GM23338 (cell line): ENCODE results near the gene GRIK1. TPM values are rescaled to one million over a fixed set of nuclear protein-coding genes. Genes with fewer than 3 reads are reported as not detected.

Experiments
- ATAC-seq: fragments of 200-7000 bp; cut with Tn5 transposase; 3 replicates; pipeline ENCODE4 v1.9.1; 2020
- DNase-seq: peaks from one replicate; pipeline ENCODE4 v3.0.0-alpha.2; 2015; ENCODE audit warnings: low spot score
- H2AFZ ChIP-seq: fragments of 200-600 bp; sonication (generic); 2 replicates; pipeline ENCODE4 v1.8.0; 2016; ENCODE audit warnings: antibody characterized with exemption, mild to moderate bottlenecking, moderate library complexity
- H3F3A ChIP-seq: fragments of 200-600 bp; sonication (generic); replicated peaks from 2 replicates; pipeline ENCODE4 v1.8.0; 2017; ENCODE audit warnings: antibody characterized with exemption, mixed run types, low read depth
- H3K27ac ChIP-seq: fragments of 200-600 bp; sonication (generic); 2 replicates; pipeline ENCODE4 v1.6.1; 2016; ENCODE audit warnings: low read depth
- H3K27me3 ChIP-seq: fragments of 200-600 bp; sonication (generic); 2 replicates; pipeline ENCODE4 v1.8.0; 2016; ENCODE audit warnings: mild to moderate bottlenecking, mixed run types, moderate library complexity; ENCODE audit not compliant: insufficient read depth
- H3K36me3 ChIP-seq: fragments of 200-600 bp; sonication (generic); 2 replicates; pipeline ENCODE4 v1.8.0; 2016; ENCODE audit warnings: mild to moderate bottlenecking; ENCODE audit not compliant: insufficient read depth
- H3K4me1 ChIP-seq: fragments of 200-600 bp; sonication (generic); 2 replicates; pipeline ENCODE4 v1.8.0; 2016; ENCODE audit warnings: mild to moderate bottlenecking, moderate library complexity; ENCODE audit not compliant: insufficient read depth
- H3K4me2 ChIP-seq: fragments of 200-600 bp; sonication (generic); 2 replicates; pipeline ENCODE4 v1.7.1; 2017; ENCODE audit warnings: mixed run types
- H3K4me3 ChIP-seq: fragments of 200-600 bp; sonication (generic); 2 replicates; pipeline ENCODE4 v1.6.1; 2016; ENCODE audit warnings: mixed run types
- H3K79me2 ChIP-seq: fragments of 200-600 bp; sonication (generic); replicated peaks from 2 replicates; pipeline ENCODE4 v1.8.0; 2017; ENCODE audit warnings: mild to moderate bottlenecking; ENCODE audit not compliant: insufficient read depth
- H3K9me2 ChIP-seq: fragments of 200-600 bp; sonication (generic); 2 replicates; pipeline ENCODE4 v1.8.0; 2017; ENCODE audit not compliant: insufficient read depth
- H4K20me1 ChIP-seq: fragments of 200-600 bp; sonication (generic); replicated peaks from 2 replicates; pipeline ENCODE4 v1.8.0; 2017; ENCODE audit warnings: mild to moderate bottlenecking; ENCODE audit not compliant: insufficient read depth
- H3K27ac Mint-ChIP-seq: 2 replicates; pipeline ENCODE4 v1.8.0; 2020; ENCODE audit warnings: inconsistent platforms, mild to moderate bottlenecking, moderate library complexity, mixed read lengths
- H3K27me3 Mint-ChIP-seq: 3 replicates; pipeline ENCODE4 v1.8.0; 2022; ENCODE audit warnings: low read depth, mild to moderate bottlenecking, moderate library complexity, mixed read lengths, inconsistent platforms; ENCODE audit not compliant: insufficient read depth, poor library complexity
- H3K36me3 Mint-ChIP-seq: 3 replicates; pipeline ENCODE4 v1.8.0; 2021; ENCODE audit warnings: low read depth, mild to moderate bottlenecking, inconsistent platforms, moderate library complexity, mixed read lengths
- H3K4me1 Mint-ChIP-seq: 3 replicates; pipeline ENCODE4 v1.8.0; 2020; ENCODE audit warnings: mild to moderate bottlenecking, inconsistent platforms, mixed read lengths
- H3K4me3 Mint-ChIP-seq: 3 replicates; pipeline ENCODE4 v1.8.0; 2021; ENCODE audit warnings: moderate library complexity, mild to moderate bottlenecking, inconsistent platforms, mixed read lengths
- H3K9me3 Mint-ChIP-seq: 3 replicates; pipeline ENCODE4 v1.8.0; 2020; ENCODE audit warnings: moderate library complexity, mild to moderate bottlenecking, inconsistent platforms, mixed read lengths
- CREB1 ChIP-seq: fragments of 250-450 bp; sonication (Bioruptor Pico); IDR thresholded peaks from 2 replicates; pipeline ENCODE4 v1.5.0; 2020; ENCODE audit warnings: low read depth, mild to moderate bottlenecking, moderate library complexity
- EZH2 ChIP-seq: fragments of 200-600 bp; sonication (generic); IDR thresholded peaks from one replicate; pipeline ENCODE4 v1.8.0; 2017; ENCODE audit warnings: antibody characterized with exemption, mild to moderate bottlenecking, low read depth; ENCODE audit not compliant: unreplicated experiment
- NANOG ChIP-seq: IDR thresholded peaks from 2 replicates; pipeline ENCODE4 v1.6.1; 2016; ENCODE audit warnings: antibody characterized with exemption, borderline replicate concordance
- POLR2AphosphoS5 ChIP-seq: IDR thresholded peaks from 2 replicates; pipeline ENCODE4 v1.6.1; 2016; ENCODE audit warnings: antibody characterized with exemption, low read depth
- ZNF331 ChIP-seq: fragments of 250-450 bp; sonication (Bioruptor Pico); IDR thresholded peaks from 2 replicates; pipeline ENCODE4 v1.5.0; 2020; ENCODE audit warnings: low read depth, mild to moderate bottlenecking, moderate library complexity
- polyA plus RNA-seq: library from polyadenylated mRNA; unstranded; fragments of >200 nt; fragmentation: Nextera tagmentation; extraction: Ambion mirVana; gene quantifications from 2 replicates; pipeline ENCODE4 v1.2.1, GENCODE V29; 2016
- total RNA-seq: library from RNA; depleted of rRNA; stranded (reverse); fragments of >200 nt; shearing (Covaris generic); gene quantifications from 2 replicates; pipeline ENCODE4 v1.2.3, GENCODE V29; 2014
- TF ChIP-seq, protein P1 (sequence below), 2 experiments: fragments of 200-600 bp in 1 of 2; sonication (generic) in 1 of 2; conservative IDR thresholded peaks; 2 replicates each; pipeline versions ENCODE4 v1.5.1 to v1.6.1; 2016 to 2017; ENCODE audit warnings: antibody characterized with exemption in 2 of 2, low read depth in 2 of 2, mild to moderate bottlenecking in 2 of 2, moderate library complexity in 1 of 2
- TF ChIP-seq, protein P2 (sequence below): IDR thresholded peaks from 2 replicates; pipeline ENCODE4 v1.6.1; 2016; ENCODE audit warnings: antibody characterized with exemption
- TF ChIP-seq, protein P3 (sequence below): fragments of 250-450 bp; sonication (Bioruptor Pico); IDR thresholded peaks from 2 replicates; pipeline ENCODE4 v1.5.0; 2020; ENCODE audit warnings: mild to moderate bottlenecking, moderate library complexity
- TF ChIP-seq, protein P4 (sequence below): IDR thresholded peaks from one replicate; pipeline ENCODE4 v1.6.1; 2018; ENCODE audit warnings: antibody characterized with exemption; ENCODE audit not compliant: unreplicated experiment

Gene GRIK1
- total and polyA plus RNA-seq, 2 experiments from 2014 or later: 0.18 to 0.42 TPM

DNA sequence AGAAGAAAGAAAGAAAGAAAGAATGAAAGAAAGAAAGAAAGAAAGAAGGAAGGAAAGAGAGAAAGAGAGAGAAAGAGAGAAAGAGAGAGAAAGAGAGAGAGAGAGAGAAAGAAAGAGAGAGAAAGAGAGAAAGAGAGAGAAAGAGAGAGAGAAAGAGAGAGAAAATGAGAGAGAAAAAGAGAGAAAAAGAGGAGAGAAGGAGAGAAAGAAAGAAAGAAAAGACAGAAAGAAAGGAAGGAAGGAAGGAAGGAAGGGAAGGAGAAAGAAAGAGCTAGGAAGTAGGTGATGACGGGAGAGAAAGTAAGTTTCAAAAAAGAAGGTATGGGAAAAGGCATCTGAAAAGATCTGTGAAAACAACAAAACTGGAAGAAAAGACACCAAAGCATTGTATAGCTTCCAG, 72.0 kb downstream of the GRIK1 start:
- no peaks in the 10 kb centered on the region for H3K27me3 ChIP-seq

More for the DNA sequence above, 72.0 kb downstream of the GRIK1 start:
- no peak overlapping the region for H3K4me3 ChIP-seq
- H3K79me2 ChIP-seq: no peaks in the 10 kb centered on the region
- H3K27me3 Mint-ChIP-seq: no peaks in the 10 kb centered on the region
- peaks cover 4% of the 10 kb centered on the region; the same call in 1 of the 3 replicates for H3K9me3 Mint-ChIP-seq
- no peak overlapping the region for H3K27ac Mint-ChIP-seq
- no peak overlapping the region for H3K4me3 Mint-ChIP-seq
- H2AFZ ChIP-seq: no peak overlapping the region
- TF ChIP-seq CREB1: no peak
- TF ChIP-seq, protein P1, sequence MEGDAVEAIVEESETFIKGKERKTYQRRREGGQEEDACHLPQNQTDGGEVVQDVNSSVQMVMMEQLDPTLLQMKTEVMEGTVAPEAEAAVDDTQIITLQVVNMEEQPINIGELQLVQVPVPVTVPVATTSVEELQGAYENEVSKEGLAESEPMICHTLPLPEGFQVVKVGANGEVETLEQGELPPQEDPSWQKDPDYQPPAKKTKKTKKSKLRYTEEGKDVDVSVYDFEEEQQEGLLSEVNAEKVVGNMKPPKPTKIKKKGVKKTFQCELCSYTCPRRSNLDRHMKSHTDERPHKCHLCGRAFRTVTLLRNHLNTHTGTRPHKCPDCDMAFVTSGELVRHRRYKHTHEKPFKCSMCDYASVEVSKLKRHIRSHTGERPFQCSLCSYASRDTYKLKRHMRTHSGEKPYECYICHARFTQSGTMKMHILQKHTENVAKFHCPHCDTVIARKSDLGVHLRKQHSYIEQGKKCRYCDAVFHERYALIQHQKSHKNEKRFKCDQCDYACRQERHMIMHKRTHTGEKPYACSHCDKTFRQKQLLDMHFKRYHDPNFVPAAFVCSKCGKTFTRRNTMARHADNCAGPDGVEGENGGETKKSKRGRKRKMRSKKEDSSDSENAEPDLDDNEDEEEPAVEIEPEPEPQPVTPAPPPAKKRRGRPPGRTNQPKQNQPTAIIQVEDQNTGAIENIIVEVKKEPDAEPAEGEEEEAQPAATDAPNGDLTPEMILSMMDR (conservative IDR thresholded peaks at IDR 0.05; ENCODE audit: low read depth in 2 of 2): no peak
- no peak for TF ChIP-seq EZH2
- no peak for TF ChIP-seq NANOG
- TF ChIP-seq, protein P2, sequence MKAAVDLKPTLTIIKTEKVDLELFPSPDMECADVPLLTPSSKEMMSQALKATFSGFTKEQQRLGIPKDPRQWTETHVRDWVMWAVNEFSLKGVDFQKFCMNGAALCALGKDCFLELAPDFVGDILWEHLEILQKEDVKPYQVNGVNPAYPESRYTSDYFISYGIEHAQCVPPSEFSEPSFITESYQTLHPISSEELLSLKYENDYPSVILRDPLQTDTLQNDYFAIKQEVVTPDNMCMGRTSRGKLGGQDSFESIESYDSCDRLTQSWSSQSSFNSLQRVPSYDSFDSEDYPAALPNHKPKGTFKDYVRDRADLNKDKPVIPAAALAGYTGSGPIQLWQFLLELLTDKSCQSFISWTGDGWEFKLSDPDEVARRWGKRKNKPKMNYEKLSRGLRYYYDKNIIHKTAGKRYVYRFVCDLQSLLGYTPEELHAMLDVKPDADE: no peak
- TF ChIP-seq, protein P3, sequence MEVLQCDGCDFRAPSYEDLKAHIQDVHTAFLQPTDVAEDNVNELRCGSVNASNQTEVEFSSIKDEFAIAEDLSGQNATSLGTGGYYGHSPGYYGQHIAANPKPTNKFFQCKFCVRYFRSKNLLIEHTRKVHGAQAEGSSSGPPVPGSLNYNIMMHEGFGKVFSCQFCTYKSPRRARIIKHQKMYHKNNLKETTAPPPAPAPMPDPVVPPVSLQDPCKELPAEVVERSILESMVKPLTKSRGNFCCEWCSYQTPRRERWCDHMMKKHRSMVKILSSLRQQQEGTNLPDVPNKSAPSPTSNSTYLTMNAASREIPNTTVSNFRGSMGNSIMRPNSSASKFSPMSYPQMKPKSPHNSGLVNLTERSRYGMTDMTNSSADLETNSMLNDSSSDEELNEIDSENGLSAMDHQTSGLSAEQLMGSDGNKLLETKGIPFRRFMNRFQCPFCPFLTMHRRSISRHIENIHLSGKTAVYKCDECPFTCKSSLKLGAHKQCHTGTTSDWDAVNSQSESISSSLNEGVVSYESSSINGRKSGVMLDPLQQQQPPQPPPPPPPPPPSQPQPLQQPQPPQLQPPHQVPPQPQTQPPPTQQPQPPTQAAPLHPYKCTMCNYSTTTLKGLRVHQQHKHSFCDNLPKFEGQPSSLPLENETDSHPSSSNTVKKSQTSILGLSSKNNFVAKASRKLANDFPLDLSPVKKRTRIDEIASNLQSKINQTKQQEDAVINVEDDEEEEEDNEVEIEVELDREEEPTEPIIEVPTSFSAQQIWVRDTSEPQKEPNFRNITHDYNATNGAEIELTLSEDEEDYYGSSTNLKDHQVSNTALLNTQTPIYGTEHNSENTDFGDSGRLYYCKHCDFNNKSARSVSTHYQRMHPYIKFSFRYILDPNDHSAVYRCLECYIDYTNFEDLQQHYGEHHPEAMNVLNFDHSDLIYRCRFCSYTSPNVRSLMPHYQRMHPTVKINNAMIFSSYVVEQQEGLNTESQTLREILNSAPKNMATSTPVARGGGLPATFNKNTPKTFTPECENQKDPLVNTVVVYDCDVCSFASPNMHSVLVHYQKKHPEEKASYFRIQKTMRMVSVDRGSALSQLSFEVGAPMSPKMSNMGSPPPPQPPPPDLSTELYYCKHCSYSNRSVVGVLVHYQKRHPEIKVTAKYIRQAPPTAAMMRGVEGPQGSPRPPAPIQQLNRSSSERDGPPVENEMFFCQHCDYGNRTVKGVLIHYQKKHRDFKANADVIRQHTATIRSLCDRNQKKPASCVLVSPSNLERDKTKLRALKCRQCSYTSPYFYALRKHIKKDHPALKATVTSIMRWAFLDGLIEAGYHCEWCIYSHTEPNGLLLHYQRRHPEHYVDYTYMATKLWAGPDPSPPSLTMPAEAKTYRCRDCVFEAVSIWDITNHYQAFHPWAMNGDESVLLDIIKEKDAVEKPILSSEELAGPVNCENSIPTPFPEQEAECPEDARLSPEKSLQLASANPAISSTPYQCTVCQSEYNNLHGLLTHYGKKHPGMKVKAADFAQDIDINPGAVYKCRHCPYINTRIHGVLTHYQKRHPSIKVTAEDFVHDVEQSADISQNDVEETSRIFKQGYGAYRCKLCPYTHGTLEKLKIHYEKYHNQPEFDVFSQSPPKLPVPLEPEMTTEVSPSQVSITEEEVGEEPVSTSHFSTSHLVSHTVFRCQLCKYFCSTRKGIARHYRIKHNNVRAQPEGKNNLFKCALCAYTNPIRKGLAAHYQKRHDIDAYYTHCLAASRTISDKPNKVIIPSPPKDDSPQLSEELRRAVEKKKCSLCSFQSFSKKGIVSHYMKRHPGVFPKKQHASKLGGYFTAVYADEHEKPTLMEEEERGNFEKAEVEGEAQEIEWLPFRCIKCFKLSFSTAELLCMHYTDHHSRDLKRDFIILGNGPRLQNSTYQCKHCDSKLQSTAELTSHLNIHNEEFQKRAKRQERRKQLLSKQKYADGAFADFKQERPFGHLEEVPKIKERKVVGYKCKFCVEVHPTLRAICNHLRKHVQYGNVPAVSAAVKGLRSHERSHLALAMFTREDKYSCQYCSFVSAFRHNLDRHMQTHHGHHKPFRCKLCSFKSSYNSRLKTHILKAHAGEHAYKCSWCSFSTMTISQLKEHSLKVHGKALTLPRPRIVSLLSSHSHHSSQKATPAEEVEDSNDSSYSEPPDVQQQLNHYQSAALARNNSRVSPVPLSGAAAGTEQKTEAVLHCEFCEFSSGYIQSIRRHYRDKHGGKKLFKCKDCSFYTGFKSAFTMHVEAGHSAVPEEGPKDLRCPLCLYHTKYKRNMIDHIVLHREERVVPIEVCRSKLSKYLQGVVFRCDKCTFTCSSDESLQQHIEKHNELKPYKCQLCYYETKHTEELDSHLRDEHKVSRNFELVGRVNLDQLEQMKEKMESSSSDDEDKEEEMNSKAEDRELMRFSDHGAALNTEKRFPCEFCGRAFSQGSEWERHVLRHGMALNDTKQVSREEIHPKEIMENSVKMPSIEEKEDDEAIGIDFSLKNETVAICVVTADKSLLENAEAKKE (CRISPR knock-in tag): no peak
- TF ChIP-seq, protein P4, sequence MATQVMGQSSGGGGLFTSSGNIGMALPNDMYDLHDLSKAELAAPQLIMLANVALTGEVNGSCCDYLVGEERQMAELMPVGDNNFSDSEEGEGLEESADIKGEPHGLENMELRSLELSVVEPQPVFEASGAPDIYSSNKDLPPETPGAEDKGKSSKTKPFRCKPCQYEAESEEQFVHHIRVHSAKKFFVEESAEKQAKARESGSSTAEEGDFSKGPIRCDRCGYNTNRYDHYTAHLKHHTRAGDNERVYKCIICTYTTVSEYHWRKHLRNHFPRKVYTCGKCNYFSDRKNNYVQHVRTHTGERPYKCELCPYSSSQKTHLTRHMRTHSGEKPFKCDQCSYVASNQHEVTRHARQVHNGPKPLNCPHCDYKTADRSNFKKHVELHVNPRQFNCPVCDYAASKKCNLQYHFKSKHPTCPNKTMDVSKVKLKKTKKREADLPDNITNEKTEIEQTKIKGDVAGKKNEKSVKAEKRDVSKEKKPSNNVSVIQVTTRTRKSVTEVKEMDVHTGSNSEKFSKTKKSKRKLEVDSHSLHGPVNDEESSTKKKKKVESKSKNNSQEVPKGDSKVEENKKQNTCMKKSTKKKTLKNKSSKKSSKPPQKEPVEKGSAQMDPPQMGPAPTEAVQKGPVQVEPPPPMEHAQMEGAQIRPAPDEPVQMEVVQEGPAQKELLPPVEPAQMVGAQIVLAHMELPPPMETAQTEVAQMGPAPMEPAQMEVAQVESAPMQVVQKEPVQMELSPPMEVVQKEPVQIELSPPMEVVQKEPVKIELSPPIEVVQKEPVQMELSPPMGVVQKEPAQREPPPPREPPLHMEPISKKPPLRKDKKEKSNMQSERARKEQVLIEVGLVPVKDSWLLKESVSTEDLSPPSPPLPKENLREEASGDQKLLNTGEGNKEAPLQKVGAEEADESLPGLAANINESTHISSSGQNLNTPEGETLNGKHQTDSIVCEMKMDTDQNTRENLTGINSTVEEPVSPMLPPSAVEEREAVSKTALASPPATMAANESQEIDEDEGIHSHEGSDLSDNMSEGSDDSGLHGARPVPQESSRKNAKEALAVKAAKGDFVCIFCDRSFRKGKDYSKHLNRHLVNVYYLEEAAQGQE: no peak
- TF ChIP-seq ZNF331 (CRISPR knock-in tag): no peak
- TF ChIP-seq POLR2AphosphoS5: no peak
- no peak for ATAC-seq
- no peaks in the 10 kb centered on the region for H3K36me3 ChIP-seq
- no peak for DNase-seq
- H3K9me2 ChIP-seq: 0 out of 2 replicates have a peak, but pooled peaks cover 2% of the 10 kb centered on the region
- peaks cover 5% of the 10 kb centered on the region; the same call in 1 of the 2 replicates for H3K4me1 ChIP-seq
- no peak overlapping the region for H3K27ac ChIP-seq
- no peak overlapping the region for H3K4me2 ChIP-seq
- no peaks in the 10 kb centered on the region for H4K20me1 ChIP-seq
- no peaks in the 10 kb centered on the region for H3F3A ChIP-seq
- H3K4me1 Mint-ChIP-seq: peaks cover 15% of the 10 kb centered on the region
- peaks cover 3% of the 10 kb centered on the region; the same call in 2 of the 3 replicates for H3K36me3 Mint-ChIP-seq
